Right hindlimb (tissue), 1 donor: ENCODE results near the gene MRPL20.
"Not testable (repeated sequence)": the region's sequence is repeated elsewhere in the genome, so short reads cannot be mapped to it uniquely, and the experiment has no call there.

Source experiments
- DNase-seq: peaks from one replicate; pipeline ENCODE4 v3.0.0-alpha.2; 2018

The MRPL20 gene

DNA sequence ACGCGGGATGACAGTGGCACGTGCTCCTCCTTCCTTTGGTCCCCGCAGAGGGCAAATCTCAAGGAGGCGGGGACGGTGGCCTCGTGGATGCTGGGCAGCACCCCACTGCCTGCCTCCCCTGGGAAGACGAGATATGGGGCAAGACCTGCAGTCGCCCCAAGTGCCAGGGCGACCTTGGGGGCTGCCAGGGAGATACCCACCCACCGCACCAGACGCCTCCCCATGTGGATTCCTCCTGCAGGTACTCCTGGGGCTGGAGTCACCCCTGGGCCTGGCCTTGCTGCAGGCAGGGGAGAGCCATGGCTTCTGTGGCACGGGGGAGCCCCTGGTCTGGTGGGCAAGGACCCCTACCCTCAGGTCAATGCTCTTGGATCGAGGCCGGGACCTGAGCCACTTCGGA, 26.2 kb downstream of the MRPL20 start:
- no peak for DNase-seq

DNA sequence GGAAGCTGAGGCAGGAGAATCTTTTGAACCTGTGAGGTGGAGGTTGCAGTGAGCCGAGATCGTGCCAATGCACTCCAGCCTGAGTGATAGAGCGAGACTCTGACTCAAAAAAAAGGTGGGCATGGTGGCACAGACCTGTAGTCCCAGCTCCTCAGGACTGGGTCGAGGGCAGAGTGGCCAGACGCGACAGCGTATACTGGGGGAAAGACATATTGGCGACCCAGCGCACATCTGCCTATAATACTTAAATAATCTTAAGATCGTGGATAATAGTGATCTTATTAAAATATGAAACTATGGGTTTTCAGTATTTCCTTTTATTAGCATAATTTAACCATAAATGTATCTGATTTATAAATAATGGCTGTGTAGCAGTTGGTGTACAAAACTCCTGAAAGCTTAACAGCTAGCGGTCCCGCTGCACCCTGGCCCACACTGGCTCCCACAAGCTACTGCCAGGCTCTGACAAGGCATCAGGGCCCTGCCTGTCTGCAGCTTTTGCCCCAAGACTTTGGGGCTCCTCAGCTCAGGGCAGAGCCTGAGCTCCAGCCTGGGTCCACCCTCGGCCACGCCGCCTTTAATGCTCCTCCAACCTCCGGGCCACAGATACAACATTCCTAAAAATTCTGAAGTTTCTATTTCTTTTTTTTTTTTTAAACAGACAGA, 29.4 kb downstream of the MRPL20 start:
- DNase-seq: no peak

GRCh38 chr1:1376551-1377226, 30.4 kb downstream of the MRPL20 start:
- no peak for DNase-seq

DNA sequence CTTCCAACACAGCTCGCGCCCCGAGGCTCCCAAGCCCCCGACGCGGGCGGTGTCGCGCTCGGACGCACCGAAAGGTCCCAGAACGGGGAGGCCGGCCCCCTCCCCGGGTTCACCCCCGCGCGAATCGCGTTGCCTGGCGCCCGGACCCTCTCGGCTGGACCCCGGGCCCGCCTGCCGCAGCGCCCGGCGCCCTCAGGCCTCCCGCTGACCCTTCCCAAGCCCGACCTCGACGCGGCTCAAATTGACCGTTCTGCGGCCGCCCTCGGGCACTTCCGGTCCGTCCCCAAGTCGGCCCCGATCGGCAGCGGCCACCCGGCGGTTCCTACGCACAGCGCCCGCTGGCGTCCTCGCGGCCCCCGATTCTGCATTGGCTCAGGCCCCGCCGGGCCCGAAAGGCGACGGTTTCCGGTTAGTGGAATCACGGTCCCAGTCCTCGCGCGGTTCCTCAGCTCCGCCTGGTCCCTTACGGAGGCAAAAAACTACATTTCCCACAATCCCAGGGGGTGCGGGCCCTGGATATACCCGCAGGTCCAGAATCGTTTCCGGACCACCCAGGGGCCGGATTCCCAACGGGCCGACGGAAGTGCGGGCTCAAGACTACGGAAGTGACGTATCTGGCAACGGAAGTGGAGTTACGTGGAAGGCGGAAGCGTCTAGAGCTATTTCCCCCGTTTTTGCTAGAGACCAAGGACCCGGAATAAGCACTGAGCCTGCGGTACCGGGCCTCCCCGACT, 32.0 kb downstream of the MRPL20 start, which contains the start of gene AURKAIP1:
Gene AURKAIP1, minus strand, starts transcription at position 279 of the 734 bp plus-strand sequence. CDS start 451 bp downstream, outside the sequence.
- DNase-seq: peak; percentile 99

- no peak for DNase-seq
These were observed 32.5 kb downstream of the MRPL20 start for GRCh38 chr1:1374589-1374928.

GRCh38 chr1:1373815-1374588, 33.1 kb downstream of the MRPL20 start:
- peak; percentile 28 for DNase-seq

DNA sequence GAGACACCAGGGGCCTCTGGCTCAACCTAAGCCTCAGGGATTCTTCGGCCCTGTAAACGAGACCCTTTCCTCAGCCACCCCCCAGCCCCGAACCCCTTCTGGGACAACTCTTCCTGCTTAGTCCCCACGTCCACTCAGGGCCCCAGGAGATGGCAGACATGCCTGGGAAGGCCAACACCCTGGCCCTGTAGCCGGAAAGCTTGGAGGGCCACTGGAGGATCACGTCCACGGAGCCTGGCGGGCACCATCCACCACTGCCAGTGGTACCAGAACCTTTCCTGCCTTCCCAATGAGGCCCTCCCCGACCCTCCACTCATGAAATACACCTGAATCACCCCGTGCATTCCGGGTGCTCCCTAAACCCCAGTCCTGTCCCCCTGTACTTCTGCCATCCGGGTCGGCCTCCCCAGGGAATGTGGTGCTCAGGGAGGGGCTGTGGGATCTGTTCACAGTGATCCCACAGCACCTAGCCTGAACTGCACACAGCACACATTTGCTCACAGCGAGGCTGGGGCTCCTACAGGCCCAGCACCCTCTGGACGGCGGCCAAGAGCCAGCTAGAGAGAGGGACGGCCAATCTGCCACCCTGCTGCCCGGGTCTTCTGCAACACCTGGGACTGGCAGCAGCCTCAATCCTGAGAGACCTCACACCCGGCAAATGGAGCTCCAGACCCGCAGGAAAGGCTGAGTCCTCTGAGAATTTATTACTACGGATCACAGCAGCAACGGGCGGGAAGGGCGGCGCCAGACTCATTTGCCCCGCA, 33.9 kb downstream of the MRPL20 start:
- DNase-seq: peak; percentile 29

GRCh38 chr1:1371746-1372711, 35.1 kb downstream of the MRPL20 start:
- peak; percentile 79 for DNase-seq

DNA sequence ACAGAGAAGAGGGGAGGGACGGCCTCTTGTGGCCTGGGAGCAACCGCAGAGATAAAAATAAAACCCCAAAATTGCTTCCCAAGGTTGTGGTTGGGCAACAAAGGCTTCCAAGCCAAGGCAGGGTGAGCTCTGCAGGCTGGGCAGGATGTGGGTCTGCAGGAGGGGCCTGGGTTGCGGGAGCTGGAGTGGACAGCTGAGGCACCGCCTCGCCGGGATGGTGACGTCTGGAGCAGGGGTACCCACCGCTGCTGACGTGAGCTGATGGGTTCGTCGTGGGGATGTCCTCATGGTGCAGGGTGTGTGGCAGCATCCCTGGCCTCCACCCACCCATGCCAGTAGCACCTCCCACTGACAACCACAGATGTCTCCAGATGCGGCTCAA, 35.7 kb downstream of the MRPL20 start:
- DNase-seq: peak; percentile 70

- DNase-seq: no peak
These were observed 36.3 kb downstream of the MRPL20 start for GRCh38 chr1:1370771-1371300.

- not testable (repeated sequence) for DNase-seq
These were observed 37.0 kb downstream of the MRPL20 start for GRCh38 chr1:1370094-1370493.

DNA sequence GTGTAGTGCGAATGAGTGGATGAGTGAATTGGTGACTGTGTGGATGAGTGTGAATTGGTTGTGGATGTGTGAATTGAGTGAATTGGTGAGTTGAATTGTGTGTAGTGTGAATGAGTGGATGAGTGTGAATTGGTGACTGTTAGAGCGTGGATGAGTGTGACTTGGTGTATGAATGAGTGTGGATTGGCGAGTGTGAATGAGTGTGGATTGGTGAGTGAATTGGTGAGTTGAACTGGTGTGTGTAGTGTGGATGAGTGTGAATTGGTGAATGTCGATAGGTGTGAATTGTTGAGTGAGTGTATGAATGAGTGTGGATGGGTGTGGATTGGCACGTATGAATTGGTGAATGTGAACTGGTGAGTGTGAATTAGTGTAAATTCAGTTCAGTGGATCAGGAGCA, 39.8 kb downstream of the MRPL20 start:
- no peak for DNase-seq

GRCh38 chr1:1366699-1367066, 40.4 kb downstream of the MRPL20 start:
- no peak for DNase-seq

DNA sequence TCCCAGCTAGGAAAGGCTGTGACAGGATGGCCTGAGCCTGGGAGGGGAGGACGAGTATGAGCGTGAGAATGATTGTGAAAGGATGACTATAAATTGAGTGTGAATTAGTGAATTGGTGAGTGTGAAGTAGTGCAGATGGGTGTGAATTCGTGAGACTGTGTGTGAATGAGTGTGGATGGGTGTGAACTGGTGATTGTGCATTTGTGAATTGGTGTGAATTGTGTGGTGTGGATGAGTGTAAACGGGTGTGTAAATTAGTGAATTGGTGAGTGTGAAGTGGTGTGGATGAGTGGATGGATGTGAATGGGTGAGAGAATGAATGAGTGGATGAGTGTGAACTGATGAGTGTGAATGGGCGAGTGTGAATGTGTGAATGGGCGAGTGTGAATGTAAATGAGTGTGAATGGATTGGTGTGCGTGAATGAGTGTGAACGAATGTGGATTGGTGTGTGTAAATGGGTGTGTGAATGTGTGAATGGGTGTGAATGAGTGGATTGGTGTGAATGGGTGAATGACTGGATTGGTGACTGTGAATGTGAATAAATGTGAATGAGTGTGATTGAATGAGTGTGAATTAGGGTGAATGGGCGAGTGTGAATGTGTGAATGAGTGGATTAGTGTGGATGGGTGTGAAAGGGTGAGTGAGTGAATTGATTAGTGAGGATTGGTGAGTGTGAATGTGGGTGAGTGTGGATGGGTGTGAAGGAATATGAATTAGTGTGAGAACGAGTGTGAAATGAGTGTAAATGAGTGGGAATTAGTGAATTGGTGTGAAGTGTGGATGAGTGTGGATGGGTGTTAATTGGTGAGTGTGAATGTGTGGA, 41.0 kb downstream of the MRPL20 start:
- DNase-seq: no peak

DNA sequence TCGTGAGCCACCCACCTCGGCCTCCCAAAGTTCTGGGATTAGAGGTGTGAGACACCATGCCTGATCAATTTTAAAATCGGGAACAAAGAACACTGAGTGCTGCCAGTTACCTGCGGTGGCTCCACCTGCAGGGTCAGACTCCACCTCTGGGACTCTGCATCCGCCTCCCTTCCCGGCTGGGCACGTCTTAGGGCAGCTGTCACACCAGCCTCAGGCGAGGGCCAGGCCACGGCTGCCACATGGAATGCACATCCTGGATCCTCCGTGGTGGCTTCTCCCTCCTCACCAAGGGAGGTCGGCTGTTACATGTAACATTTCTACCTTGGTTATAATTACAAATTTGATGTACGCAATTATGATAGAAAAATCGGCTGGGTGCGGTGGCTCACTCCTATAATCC, 42.8 kb downstream of the MRPL20 start:
- DNase-seq: no peak

DNA sequence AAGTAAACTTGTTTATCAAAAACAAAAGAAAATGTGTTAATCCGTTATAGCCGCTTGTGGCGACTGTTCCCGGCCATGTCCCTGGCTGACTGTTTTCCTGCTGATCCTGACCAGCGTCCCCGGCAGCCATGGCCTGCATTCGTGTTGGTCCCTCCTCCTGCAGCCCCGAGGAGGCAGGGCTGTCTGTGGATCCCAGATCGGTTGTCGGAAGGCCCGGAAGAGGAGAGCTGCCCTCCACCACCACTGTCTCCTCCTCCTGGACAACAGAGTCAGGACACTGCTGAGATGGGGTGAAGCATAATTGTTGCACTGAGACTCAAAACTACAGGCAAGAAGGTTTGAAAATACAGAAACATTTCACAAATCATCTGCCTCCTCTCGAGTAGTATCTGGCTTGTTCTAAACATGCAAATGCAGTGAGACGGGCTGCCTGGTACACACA, 45.1 kb downstream of the MRPL20 start:
- DNase-seq: peak; percentile 81

GRCh38 chr1:1361233-1361981, 45.7 kb downstream of the MRPL20 start:
- peak; percentile 25 for DNase-seq

DNA sequence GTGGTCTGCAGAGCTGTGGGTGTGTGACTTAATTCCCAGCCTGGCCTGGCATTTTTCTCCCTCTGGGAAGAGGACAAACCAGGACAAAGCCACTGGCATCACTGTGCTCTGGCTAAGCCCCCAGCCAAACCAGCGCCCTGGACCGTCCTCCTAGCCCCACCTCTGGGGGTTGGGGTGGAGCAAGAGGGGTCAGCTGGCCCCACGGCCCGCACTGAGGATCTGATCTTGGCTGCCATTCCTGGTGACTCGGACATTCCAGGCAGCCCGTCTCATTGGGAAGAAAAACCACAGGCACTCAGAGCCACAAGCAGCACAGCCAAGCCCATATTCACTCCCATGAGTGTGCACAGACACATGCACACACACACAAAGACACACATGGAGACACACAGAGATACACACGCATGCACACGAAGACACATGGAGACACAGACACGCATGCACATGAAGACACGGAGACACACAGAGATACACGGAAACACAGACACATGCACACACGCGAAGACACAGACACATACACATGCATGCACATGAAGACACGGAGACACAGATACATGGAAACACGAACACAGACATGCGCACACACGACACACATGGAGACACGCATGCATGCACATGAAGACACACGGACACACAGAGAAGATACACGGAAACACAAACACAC, 46.5 kb downstream of the MRPL20 start:
- peak; percentile 80 for DNase-seq
